ENCODE results near the gene MYH14. TPM values are rescaled to one million over a fixed set of nuclear protein-coding genes. Genes with fewer than 3 reads are reported as not detected.

Gene MYH14
- total and polyA plus RNA-seq, 2 of the 8 experiments (the other 6 are each of a cell fraction or from before 2014, with no cell fraction given): 17.3 to 28.6 TPM

DNA sequence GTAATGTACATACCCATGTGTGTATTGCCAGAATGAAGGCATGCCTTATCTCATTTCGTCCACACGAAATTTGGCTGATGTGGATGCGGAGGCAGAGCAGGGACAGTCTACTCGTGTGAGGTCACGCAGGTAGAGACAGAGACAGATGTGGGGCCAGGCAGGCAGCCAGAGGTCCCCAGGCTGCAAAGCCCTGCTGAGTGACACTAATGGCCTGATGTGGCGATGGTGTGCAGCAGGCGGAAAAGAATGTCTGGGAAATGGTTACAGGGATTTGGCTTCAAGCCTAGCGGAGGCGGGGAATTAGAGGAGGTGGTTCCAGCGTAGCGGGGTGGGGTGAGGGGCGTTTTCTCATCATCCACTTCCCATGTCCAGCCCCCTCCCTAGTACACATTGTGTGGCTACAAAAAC is 36.1 kb upstream of the MYH14 start:
- Histone ChIP-seq H3K79me2 (ENCODE audit: control insufficient read depth in 1 of 2, insufficient read depth in 2 of 2, low read length in 2 of 2) (no peaks in the 10 kb centered on the region), H2BK12ac (ENCODE audit: low read depth, low read length) (no peak overlapping the region), H3K9me3 (ENCODE audit: insufficient read depth in 2 of 2, low read depth in 1 of 2, low read length in 1 of 2) (peaks cover 0 to 18% of the 10 kb centered on the region in 2 experiments; a peak in 1 of 4 replicates), H4K5ac (ENCODE audit: insufficient read length, low read depth, low read length) (no peak overlapping the region), H3K27me3 (replicated peaks in 1 of 4; ENCODE audit: control insufficient read depth in 3 of 4, extremely low read depth in 1 of 4, insufficient read depth in 3 of 4, low read length in 3 of 4) (no peaks in the 10 kb centered on the region), H3K4ac (replicated peaks; ENCODE audit: insufficient read length, low read depth, low read length) (no peak overlapping the region), H3K4me3 (ENCODE audit: extremely low read depth in 1 of 4, insufficient read depth in 2 of 4, low read depth in 3 of 4, low read length in 4 of 4) (no peak overlapping the region), H3K23ac (ENCODE audit: insufficient read length) (no peak overlapping the region), H3K36me3 (ENCODE audit: control insufficient read depth in 2 of 4, insufficient read depth in 4 of 4, low read length in 3 of 4) (no peaks in the 10 kb centered on the region), H4K91ac (replicated peaks; ENCODE audit: insufficient read length, low read length) (no peak overlapping the region), H3K4me2 (ENCODE audit: insufficient read depth in 1 of 2, low read depth in 2 of 2, low read length in 2 of 2) (no peak overlapping the region), H3K4me1 (replicated peaks in 1 of 4; ENCODE audit: control insufficient read depth in 3 of 4, insufficient read depth in 4 of 4, low read length in 3 of 4) (peaks cover 0 to 3% (median 0%) of the 10 kb centered on the region in 4 experiments; a peak in 1 of 7 replicates), H3K79me1 (ENCODE audit: low read depth, low read length) (no peaks in the 10 kb centered on the region), H3K14ac (ENCODE audit: insufficient read length) (no peak overlapping the region), H3K23me2 (ENCODE audit: low read depth, low read length) (no peaks in the 10 kb centered on the region), H2AFZ (ENCODE audit: low read length) (no peak overlapping the region), H2BK15ac (ENCODE audit: low read length) (no peak overlapping the region), H2BK5ac (ENCODE audit: low read depth, low read length) (no peak overlapping the region), H3K56ac (replicated peaks; ENCODE audit: insufficient read length, low read depth, low read length) (no peak overlapping the region), H4K8ac (ENCODE audit: extremely low read depth, insufficient read depth, low read length) (no peak overlapping the region; the same call in 1 of the 2 replicates), H2AK5ac (ENCODE audit: low read depth, low read length) (no peak overlapping the region), H3K9ac (replicated peaks in 1 of 4; ENCODE audit: extremely low read depth in 1 of 4, low read depth in 3 of 4, low read length in 3 of 4) (no peak overlapping the region; a peak in 1 of 7 replicates), H2BK120ac (replicated peaks; ENCODE audit: low read depth, low read length) (no peak overlapping the region), H4K20me1 (replicated peaks in 1 of 2; ENCODE audit: control insufficient read depth in 1 of 2, insufficient read depth in 2 of 2, low read length in 2 of 2) (no peaks in the 10 kb centered on the region), H3K18ac (ENCODE audit: extremely low read depth, low read length) (no peak overlapping the region), H2BK20ac (ENCODE audit: low read length) (no peak overlapping the region), H3K27ac (ENCODE audit: low read depth, low read length) (no peak overlapping the region)
- WGBS, 2 experiments (ENCODE audit: extremely low coverage in 1 of 2, insufficient coverage in 1 of 2, insufficient read length in 1 of 2, insufficient replicate concordance in 2 of 2, low coverage in 1 of 2, low lambda C conversion rate in 2 of 2, missing lambda C conversion rate in 1 of 2): 89% methylated on average over 12 of the region's 12 CpGs; no CpG with 5 or more reads in 1 of the 2 experiments
- CTCF ChIA-PET (ENCODE audit: partially characterized antibody): interaction anchor here (0.6 to 5.0 kb wide), 6 partner anchors 19 to 742 kb away, joined by 3 to 25 read pairs (median 4); no protein-coding TSS in a partner anchor
- DNase-seq (ENCODE audit: low read depth in 1 of 2, low spot score in 2 of 2) (no peak), FAIRE-seq (no peak)
- TF ChIP-seq SIX5 (IDR thresholded peaks at IDR 0.05; ENCODE audit: low read depth, low read length) (no peak), SP2 (IDR thresholded peaks at IDR 0.05; ENCODE audit: low read length) (no peak), CHD2 (IDR thresholded peaks at IDR 0.05; ENCODE audit: low read length) (no peak), ZNF274 (IDR thresholded peaks at IDR 0.05; ENCODE audit: borderline replicate concordance, extremely low read depth, low read length) (no peak), RXRA (IDR thresholded peaks at IDR 0.05; ENCODE audit: insufficient read depth, low read depth, low read length) (no peak), SIN3A (conservative IDR thresholded peaks at IDR 0.05 in 1 of 2, IDR thresholded peaks at IDR 0.05 in 1 of 2; ENCODE audit: low read depth in 1 of 2, low read length in 2 of 2) (no peak), PHF8 (conservative IDR thresholded peaks at IDR 0.05; ENCODE audit: low read depth, low read length) (no peak), BCL11A (IDR thresholded peaks at IDR 0.05; ENCODE audit: low read depth in 2 of 2, low read length in 2 of 2) (no peak)
- POLR2A ChIA-PET (ENCODE audit: partially characterized antibody): no interaction called here
